Activated T-cell treated with anti-CD3 and anti-CD28 coated beads for 24 hours (primary cell): ENCODE measurements around the gene GSTK1.

Experiments
- DNase-seq: peaks from one replicate; pipeline ENCODE4 v3.0.0-alpha.2; 2020; ENCODE audit warnings: low read depth

Gene GSTK1

GRCh38 chr7:143299346-143299745 is 36.1 kb downstream of the GSTK1 start:
- no peak for DNase-seq

- peak; percentile 46 for DNase-seq
Measured at GRCh38 chr7:143299840-143300239, 36.6 kb downstream of the GSTK1 start.

- no peak for DNase-seq
Measured at GRCh38 chr7:143300959-143301935, 38.0 kb downstream of the GSTK1 start.

GRCh38 chr7:143303733-143304132 is 40.5 kb downstream of the GSTK1 start:
- no peak for DNase-seq

GRCh38 chr7:143304938-143305337 is 41.7 kb downstream of the GSTK1 start:
- DNase-seq, result no peak

GRCh38 chr7:143305423-143306070 is 42.3 kb downstream of the GSTK1 start:
- peak; percentile 55 for DNase-seq

- DNase-seq, result no peak
Measured at GRCh38 chr7:143308632-143309031, 45.4 kb downstream of the GSTK1 start.

- no peak for DNase-seq
Measured at GRCh38 chr7:143314127-143314526, 50.9 kb downstream of the GSTK1 start.

GRCh38 chr7:143315776-143316175 is 52.5 kb downstream of the GSTK1 start, which contains the start of gene CLCN1:
TSS of gene CLCN1 (plus strand) at chr7:143316111. CDS start at chr7:143316213, 102 bp downstream.
- DNase-seq, result no peak

- no peak for DNase-seq
Measured at GRCh38 chr7:143316492-143316891, 53.3 kb downstream of the GSTK1 start.

GRCh38 chr7:143318661-143319060 is 55.4 kb downstream of the GSTK1 start:
- DNase-seq, result no peak
